D721Med (cell line): ENCODE results near the gene GADD45B.
"Not testable (repeated sequence)": the region's sequence is repeated elsewhere in the genome, so short reads cannot be mapped to it uniquely, and the experiment has no call there.

Experiments
- DNase-seq: peaks from one replicate; pipeline ENCODE4 v3.0.0; 2011; ENCODE audit warnings: low spot score; ENCODE audit not compliant: insufficient read length
- FAIRE-seq: peaks from 2 replicates; lab custom pipeline; 2011; peaks lifted over from hg19 to GRCh38; lab: Jason Lieb, UNC
- TF ChIP-seq, protein P1 (sequence below): IDR thresholded peaks from 2 replicates; pipeline ENCODE4 v1.5.1; 2012; ENCODE audit warnings: mild to moderate bottlenecking, control low read depth; ENCODE audit not compliant: insufficient read depth; ENCODE audit errors: missing control alignments

Gene GADD45B

DNA sequence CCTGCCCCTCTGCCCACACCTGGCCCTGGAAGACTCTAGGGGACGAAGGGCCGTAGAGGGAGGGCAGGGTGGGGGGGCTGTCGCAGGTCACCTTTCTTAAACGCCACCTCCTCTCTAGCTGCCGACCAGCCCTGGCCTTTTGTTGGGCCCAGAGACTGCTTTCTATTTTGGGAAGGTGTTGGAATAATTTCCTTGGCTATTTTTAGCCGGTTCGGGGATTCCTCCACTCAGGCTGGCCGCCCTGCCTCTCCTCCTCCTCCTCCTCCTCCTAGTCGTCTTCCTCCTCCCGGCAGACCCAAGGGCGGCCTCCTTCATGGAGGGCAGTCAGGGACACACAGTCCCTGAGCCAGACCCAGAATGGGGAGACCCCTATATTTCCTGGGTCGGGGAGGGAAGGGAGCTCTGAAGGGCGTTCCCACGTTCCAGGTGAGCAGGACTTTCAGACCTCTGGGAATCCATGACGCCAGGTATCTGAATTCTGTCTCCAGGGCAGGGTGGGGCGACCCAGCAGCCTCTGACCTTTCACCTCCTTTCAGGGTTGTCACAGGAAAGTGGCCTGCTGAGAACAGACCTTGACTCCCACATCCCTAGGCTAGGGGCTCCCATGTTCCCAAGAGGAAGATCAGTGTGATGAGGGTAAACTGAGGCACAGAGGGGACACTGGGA, 19.9 kb downstream of the GADD45B start:
- TF ChIP-seq, protein P1, sequence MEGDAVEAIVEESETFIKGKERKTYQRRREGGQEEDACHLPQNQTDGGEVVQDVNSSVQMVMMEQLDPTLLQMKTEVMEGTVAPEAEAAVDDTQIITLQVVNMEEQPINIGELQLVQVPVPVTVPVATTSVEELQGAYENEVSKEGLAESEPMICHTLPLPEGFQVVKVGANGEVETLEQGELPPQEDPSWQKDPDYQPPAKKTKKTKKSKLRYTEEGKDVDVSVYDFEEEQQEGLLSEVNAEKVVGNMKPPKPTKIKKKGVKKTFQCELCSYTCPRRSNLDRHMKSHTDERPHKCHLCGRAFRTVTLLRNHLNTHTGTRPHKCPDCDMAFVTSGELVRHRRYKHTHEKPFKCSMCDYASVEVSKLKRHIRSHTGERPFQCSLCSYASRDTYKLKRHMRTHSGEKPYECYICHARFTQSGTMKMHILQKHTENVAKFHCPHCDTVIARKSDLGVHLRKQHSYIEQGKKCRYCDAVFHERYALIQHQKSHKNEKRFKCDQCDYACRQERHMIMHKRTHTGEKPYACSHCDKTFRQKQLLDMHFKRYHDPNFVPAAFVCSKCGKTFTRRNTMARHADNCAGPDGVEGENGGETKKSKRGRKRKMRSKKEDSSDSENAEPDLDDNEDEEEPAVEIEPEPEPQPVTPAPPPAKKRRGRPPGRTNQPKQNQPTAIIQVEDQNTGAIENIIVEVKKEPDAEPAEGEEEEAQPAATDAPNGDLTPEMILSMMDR: no peak
- no peak for DNase-seq
- FAIRE-seq: no peak

DNA sequence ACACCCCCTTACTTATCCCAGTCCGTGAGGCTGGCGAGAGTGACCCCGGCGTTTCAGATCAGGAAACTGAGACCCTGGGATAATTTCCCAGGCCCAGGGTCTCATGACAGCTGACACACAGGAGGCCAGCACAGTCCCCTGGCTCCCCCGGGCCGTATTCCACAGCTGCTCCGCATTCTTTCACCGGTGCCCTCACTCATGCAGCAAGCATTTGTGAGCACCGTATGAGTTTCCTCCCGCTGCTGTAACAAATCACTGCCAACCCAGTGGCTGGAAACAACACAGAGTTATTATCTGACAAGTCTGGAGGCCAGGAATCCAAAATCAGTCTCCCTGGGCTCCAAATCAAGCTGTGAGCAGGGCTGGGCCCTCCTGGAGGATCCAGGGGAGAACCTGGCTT, 21.3 kb downstream of the GADD45B start:
- FAIRE-seq: no peak
- DNase-seq: no peak
- TF ChIP-seq, protein P1: no peak

DNA sequence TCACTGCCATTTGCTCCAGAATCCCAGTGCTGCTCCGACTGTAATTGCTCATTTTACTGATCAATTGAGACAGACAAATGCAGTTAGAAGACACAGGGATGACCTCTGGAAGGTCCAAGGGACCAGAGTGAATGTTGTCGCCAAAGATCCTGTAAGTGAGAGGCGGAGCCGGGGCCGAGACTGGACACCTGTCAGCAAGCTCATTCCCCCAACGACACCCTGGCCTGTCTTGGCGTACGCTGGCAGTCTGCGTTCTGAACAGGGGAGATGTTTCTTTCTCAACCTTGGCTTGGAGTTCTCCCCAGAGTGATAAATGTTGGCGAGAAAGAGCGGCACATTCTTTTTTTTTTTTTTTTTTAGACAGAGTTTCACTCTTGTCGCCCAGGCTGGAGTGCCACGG, 24.2 kb downstream of the GADD45B start:
- TF ChIP-seq, protein P1: no peak

DNA sequence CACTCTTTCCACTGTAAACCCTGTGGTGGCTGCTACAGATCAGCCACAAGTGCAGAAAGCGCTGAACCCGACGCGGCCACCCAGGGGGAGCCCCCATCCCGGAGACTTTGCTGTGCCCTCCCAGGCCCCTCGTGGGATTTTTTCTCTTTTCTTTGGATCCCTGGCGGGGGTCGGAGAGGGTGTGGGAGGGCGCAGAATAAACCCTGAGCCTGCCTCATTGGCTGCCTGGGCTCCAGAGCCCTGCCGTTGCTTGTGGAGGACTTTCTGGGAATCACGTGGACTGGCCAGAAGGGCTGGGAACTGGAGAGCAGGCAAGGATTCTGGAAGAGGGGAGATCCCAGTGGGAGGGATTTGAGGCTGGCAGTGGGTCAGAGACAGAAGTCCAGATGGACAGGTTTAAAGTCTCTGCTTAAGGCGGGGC, 24.9 kb downstream of the GADD45B start:
- DNase-seq (peak; percentile 55), FAIRE-seq (no peak)
- TF ChIP-seq, protein P1: no peak

More for the DNA sequence above, 24.2 kb downstream of the GADD45B start:
- DNase-seq (no peak), FAIRE-seq (no peak)

DNA sequence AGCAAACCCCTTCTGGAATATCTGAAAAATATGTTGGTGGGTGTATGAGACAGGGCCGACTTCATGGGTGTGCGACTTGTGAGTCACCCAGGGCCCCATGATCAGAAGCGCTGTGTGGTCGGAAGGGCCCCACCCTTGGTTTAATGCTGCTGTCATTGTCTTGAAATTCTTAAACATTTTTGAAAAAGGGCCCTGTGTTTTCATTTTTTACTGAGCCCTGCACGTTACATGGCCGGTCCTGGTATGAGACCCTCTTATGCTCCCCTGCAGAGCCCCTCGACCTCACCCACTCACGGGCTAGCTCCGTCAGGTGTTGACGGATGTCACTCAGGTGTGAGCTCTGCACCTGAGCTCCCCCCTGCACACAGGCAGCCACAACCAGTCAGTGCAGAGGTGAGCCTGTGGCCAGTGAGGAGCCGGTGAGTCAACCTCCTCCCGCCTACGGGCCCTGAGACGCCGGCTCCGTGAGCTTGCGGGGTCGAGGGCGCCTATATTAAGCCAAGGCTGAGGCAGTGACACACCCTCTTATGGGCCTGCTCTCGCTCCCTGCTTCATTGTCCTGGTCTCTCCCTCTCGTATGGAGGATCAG, 27.7 kb downstream of the GADD45B start:
- TF ChIP-seq, protein P1: no peak
- DNase-seq (no peak), FAIRE-seq (no peak)

DNA sequence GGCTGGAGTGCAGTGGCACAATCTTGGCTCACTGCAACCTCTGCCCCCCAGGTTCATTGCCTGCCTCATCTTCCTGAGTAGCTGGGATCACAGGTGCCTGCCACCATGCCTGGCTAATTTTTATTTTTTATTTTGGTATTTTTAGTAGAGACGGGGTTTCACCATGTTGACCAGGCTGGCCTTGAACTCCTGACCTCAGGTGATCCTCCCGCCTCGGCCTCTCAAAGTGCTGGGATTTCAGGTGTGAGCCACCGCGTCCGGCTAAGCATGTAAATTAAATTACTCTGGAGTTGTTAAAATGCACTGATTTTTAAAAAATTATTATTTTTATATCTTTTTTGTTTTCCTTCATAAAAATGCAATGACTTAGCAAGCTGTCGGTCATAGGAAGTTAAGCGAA, 30.7 kb downstream of the GADD45B start:
- not testable (repeated sequence) for FAIRE-seq, DNase-seq

DNA sequence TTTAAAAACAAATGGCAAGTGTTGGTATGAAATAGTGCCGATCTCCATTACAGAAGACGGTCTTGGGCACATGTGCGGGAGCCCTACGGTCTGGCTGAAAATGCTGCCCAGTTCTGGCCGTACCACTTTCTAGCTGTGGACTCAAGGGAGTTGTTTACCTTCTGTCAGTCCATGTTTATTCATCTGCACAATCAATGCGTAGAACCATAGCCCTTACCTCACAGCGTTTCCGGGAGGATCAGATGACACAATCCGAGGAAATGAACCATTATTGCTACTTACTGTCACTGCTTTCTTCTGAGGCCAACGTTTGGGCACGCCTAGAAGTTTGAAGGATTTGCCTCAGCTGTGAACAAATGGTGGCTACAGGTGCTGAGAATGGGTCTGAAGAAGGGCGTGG, 31.2 kb downstream of the GADD45B start:
- TF ChIP-seq, protein P1: no peak
- DNase-seq (no peak), FAIRE-seq (no peak)
